ENCODE results near the gene SLC25A47. TPM values are rescaled to one million over a fixed set of nuclear protein-coding genes. Genes with fewer than 3 reads are reported as not detected.

SLC25A47 gene
- total and polyA plus RNA-seq, 8 donors, result 0.73 TPM; not detected in 7

DNA sequence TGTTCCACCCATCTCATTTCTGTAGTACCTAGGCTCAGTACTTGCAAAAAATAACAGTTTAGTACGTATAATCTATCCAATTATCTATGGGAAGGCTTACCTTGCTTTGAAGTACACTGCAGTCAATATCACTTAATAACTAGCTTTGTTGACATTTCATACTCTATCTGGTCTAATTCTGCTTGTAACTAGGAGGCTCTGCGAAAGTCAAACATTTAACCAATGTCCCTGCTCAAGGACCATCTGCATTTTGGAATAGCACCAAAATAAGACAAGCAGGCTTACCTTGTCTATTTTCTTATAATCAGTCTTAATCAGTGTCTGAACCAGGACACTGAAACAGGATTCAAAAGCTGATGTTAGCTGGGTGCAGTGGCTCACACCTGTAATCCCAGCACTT is 39.9 kb downstream of the SLC25A47 start:
- 36 to 57% (median 45%) methylated on average over 2 of the region's 2 CpGs for WGBS, 5 donors
- H3K36me3 ChIP-seq, result peaks cover 20 to 98% (median 88%) of the 10 kb centered on the region in 4 donors
- peak overlapping the region in 1 of 5 donors; percentile 58 for H3K27ac ChIP-seq

DNA sequence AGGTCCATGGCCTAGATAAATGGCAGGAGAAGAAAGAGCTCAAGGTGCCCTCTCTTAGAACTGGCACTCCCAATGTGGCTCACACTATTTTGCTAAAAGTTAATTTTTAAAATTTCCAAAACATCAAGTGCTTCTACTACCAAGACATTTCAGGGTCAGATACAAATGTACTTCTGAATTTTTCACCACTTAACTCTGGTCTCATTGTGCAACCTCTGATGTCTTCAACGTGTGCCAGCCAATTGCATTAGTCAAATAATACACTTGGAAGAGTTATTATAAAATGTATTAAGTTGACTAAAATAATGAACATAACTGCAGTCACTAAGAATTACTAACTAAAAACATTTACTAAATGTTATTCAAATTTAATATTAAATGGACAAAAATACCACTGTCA is 41.3 kb downstream of the SLC25A47 start:
- Histone ChIP-seq H3K9me3 (no peaks in the 10 kb centered on the region), H3K27me3 (no peaks in the 10 kb centered on the region), H3K4me1 (peaks cover 0 to 36% (median 13%) of the 10 kb centered on the region in 4 donors), H3K4me3 (no peak overlapping the region), H3K36me3 (peaks cover 25 to 98% (median 87%) of the 10 kb centered on the region in 4 donors), H3K27ac (peak overlapping the region in 1 of 5 donors; percentile 58)
- intact Hi-C loops (cut with DNase I; ENCODE audit: low total_unique reads), result no loop called here
- no peak for DNase-seq
- no peak for TF ChIP-seq EP300 (IDR thresholded peaks at IDR 0.05)
- no peak for TF ChIP-seq POLR2AphosphoS5 (IDR thresholded peaks at IDR 0.05)
- TF ChIP-seq POLR2A (IDR thresholded peaks at IDR 0.05), result no peak
- TF ChIP-seq, protein P1, sequence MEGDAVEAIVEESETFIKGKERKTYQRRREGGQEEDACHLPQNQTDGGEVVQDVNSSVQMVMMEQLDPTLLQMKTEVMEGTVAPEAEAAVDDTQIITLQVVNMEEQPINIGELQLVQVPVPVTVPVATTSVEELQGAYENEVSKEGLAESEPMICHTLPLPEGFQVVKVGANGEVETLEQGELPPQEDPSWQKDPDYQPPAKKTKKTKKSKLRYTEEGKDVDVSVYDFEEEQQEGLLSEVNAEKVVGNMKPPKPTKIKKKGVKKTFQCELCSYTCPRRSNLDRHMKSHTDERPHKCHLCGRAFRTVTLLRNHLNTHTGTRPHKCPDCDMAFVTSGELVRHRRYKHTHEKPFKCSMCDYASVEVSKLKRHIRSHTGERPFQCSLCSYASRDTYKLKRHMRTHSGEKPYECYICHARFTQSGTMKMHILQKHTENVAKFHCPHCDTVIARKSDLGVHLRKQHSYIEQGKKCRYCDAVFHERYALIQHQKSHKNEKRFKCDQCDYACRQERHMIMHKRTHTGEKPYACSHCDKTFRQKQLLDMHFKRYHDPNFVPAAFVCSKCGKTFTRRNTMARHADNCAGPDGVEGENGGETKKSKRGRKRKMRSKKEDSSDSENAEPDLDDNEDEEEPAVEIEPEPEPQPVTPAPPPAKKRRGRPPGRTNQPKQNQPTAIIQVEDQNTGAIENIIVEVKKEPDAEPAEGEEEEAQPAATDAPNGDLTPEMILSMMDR (IDR thresholded peaks at IDR 0.05), result no peak
- WGBS, 5 donors, result 62 to 66% (median 64%) methylated on average over 1 of the region's 1 CpG

More for the DNA sequence above, 39.9 kb downstream of the SLC25A47 start:
- Histone ChIP-seq H3K9me3 (no peaks in the 10 kb centered on the region), H3K4me1 (peaks cover 0 to 36% (median 13%) of the 10 kb centered on the region in 4 donors), H3K27me3 (no peaks in the 10 kb centered on the region), H3K4me3 (no peak overlapping the region)
- intact Hi-C loops (cut with DNase I; ENCODE audit: low total_unique reads), result no loop called here
- no peak for DNase-seq
- TF ChIP-seq POLR2AphosphoS5 (IDR thresholded peaks at IDR 0.05) (no peak), POLR2A (IDR thresholded peaks at IDR 0.05) (no peak)
- TF ChIP-seq, protein P1 (IDR thresholded peaks at IDR 0.05), result no peak

DNA sequence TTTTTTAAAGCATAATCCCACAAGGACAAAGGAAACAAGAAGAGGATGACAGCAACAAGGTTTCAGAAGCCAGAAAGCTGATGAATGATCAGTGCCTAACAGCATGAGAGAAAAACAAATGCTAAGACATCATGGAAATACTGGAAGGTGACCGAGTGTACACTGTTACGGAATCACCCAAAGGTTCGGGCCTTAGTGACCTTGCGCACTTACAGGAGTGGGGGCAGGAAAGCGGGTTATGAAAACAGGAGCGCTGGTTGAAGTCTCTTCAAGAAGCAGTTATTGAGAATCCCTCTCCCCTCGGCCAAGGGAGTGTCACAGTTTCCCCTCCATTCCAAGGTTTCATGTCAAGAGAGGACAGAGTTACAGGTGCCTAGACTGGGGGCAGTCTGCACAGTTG is 42.6 kb downstream of the SLC25A47 start:
- Histone ChIP-seq H3K9me3 (no peaks in the 10 kb centered on the region), H3K36me3 (peaks cover 11 to 97% (median 76%) of the 10 kb centered on the region in 4 donors), H3K4me3 (no peak overlapping the region), H3K27ac (no peak overlapping the region), H3K27me3 (no peaks in the 10 kb centered on the region), H3K4me1 (peaks cover 0 to 47% (median 18%) of the 10 kb centered on the region in 4 donors)
- intact Hi-C loops (cut with DNase I; ENCODE audit: low total_unique reads), result no loop called here
- 73 to 95% (median 78%) methylated on average over 7 of the region's 7 CpGs for WGBS, 5 donors
- DNase-seq, result no peak
- TF ChIP-seq EP300 (IDR thresholded peaks at IDR 0.05) (no peak), POLR2A (IDR thresholded peaks at IDR 0.05) (no peak), POLR2AphosphoS5 (IDR thresholded peaks at IDR 0.05) (no peak)
- TF ChIP-seq, protein P1 (IDR thresholded peaks at IDR 0.05), result no peak

DNA sequence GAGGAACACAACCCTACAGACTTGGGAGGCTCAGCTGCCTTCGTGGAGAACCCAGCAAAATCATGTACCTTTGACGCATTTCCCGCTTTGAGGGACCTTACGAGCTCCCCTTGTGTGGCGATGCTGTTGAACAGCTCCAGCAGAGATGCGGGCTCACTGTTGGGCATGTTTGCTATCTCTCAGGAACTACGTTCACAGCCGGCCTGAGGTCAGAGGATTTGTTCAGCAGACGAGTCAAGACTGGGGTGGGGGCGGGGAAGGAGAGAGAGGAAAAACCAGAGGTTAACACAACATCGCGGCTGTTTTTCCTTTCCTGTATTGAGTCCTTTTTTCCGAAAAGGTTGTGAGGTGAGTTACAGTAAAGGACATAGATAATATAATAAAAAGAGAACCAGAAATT is 45.9 kb downstream of the SLC25A47 start:
- TF ChIP-seq POLR2A (IDR thresholded peaks at IDR 0.05) (no peak), EP300 (IDR thresholded peaks at IDR 0.05) (no peak), POLR2AphosphoS5 (IDR thresholded peaks at IDR 0.05) (no peak)
- TF ChIP-seq, protein P1 (IDR thresholded peaks at IDR 0.05), result no peak
- intact Hi-C loops (cut with DNase I; ENCODE audit: low total_unique reads), result no loop called here
- Histone ChIP-seq H3K36me3 (peaks cover 11 to 72% (median 57%) of the 10 kb centered on the region in 4 donors), H3K27ac (no peak overlapping the region), H3K4me3 (no peak overlapping the region), H3K9me3 (no peaks in the 10 kb centered on the region), H3K27me3 (no peaks in the 10 kb centered on the region), H3K4me1 (peaks cover 0 to 45% (median 12%) of the 10 kb centered on the region in 4 donors)
- 89 to 94% (median 91%) methylated on average over 13 of the region's 13 CpGs for WGBS, 5 donors
- DNase-seq, result peak in 1 of 2 donors; percentile 10

Data from stomach (tissue), 9 donors.